ENCODE results near the gene SLC25A46.

DNA sequence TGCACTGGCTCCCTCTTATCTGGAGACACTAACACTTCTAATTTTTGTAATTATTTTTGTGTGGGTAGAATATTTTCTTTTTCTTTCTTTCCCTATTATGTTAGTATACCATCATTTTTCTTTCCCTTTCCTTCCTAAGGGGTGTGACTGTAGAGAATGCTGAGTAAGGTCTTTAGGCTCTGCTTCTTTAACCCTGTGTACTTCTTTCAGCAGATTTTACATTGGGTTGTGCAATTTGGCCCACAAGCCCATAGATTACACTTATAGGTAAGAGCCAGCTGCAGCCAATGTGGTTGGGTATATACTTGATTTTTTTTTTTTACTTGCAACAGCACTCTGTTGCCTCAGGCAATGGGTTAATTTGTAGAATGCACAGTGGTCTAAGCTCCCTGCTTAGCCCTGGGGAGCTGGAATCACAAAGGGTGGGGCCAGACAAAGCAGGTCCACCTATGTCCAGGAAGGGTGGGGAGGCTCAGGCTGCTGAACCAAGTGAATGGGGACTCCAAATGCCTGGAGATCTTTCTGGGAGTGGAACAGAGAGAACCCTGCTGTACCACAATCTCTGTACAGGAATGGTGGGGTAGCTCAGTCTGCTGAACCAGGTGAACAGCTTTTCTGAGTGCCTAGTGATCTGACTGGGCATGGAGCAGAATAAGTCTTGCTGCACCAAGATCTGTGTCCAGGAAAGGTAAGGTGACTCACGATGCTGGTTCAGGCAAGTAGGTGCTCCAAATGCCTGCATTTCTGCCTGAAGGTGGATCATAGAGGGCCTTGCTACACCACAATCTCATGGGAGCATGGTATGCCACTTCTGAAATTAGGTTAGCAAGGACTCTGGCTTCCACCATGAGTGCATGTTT, 64.9 kb downstream of the SLC25A46 start:
- TF ChIP-seq EP300 (IDR thresholded peaks at IDR 0.05; ENCODE audit: low read length), result no peak
- TF ChIP-seq, protein P1, sequence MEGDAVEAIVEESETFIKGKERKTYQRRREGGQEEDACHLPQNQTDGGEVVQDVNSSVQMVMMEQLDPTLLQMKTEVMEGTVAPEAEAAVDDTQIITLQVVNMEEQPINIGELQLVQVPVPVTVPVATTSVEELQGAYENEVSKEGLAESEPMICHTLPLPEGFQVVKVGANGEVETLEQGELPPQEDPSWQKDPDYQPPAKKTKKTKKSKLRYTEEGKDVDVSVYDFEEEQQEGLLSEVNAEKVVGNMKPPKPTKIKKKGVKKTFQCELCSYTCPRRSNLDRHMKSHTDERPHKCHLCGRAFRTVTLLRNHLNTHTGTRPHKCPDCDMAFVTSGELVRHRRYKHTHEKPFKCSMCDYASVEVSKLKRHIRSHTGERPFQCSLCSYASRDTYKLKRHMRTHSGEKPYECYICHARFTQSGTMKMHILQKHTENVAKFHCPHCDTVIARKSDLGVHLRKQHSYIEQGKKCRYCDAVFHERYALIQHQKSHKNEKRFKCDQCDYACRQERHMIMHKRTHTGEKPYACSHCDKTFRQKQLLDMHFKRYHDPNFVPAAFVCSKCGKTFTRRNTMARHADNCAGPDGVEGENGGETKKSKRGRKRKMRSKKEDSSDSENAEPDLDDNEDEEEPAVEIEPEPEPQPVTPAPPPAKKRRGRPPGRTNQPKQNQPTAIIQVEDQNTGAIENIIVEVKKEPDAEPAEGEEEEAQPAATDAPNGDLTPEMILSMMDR (IDR thresholded peaks at IDR 0.05 in 2 of 3, conservative IDR thresholded peaks at IDR 0.05 in 1 of 3; ENCODE audit: insufficient read depth in 2 of 3, low read depth in 1 of 3, low read length in 3 of 3), result no peak
- TF ChIP-seq HNRNPUL1 (IDR thresholded peaks at IDR 0.05; ENCODE audit: low read length), result no peak
- TF ChIP-seq TAF1 (IDR thresholded peaks at IDR 0.05; ENCODE audit: control insufficient read depth, extremely low read depth, insufficient read depth, low read length, severe bottlenecking), result no peak
- TF ChIP-seq, protein P2, sequence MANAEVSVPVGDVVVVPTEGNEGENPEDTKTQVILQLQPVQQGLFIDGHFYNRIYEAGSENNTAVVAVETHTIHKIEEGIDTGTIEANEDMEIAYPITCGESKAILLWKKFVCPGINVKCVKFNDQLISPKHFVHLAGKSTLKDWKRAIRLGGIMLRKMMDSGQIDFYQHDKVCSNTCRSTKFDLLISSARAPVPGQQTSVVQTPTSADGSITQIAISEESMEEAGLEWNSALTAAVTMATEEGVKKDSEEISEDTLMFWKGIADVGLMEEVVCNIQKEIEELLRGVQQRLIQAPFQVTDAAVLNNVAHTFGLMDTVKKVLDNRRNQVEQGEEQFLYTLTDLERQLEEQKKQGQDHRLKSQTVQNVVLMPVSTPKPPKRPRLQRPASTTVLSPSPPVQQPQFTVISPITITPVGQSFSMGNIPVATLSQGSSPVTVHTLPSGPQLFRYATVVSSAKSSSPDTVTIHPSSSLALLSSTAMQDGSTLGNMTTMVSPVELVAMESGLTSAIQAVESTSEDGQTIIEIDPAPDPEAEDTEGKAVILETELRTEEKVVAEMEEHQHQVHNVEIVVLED (CRISPR knock-in tag; IDR thresholded peaks at IDR 0.05), result no peak
- no peak for TF ChIP-seq SP1 (CRISPR knock-in tag; IDR thresholded peaks at IDR 0.05)
- no peak for TF ChIP-seq MYC (IDR thresholded peaks at IDR 0.05; ENCODE audit: low read depth, low read length)
- no peak for TF ChIP-seq MYC (CRISPR knock-in tag; IDR thresholded peaks at IDR 0.05; ENCODE audit: borderline replicate concordance, low read depth)
- no peak for TF ChIP-seq MEIS2 (IDR thresholded peaks at IDR 0.05; ENCODE audit: partially characterized antibody)
- TF ChIP-seq SIN3A (IDR thresholded peaks at IDR 0.05; ENCODE audit: borderline replicate concordance in 2 of 2, control insufficient read depth in 1 of 2, low read depth in 2 of 2, low read length in 2 of 2), result no peak

Measured in K562 (cell line).